Mesendoderm (in vitro differentiated cells): ENCODE measurements around the gene CCL21.
"Not testable (repeated sequence)": the region's sequence is repeated elsewhere in the genome, so short reads cannot be mapped to it uniquely, and the experiment has no call there.

Source experiments
- DNase-seq: peaks from one replicate; pipeline ENCODE4 v3.0.0; 2013
- H2AK5ac ChIP-seq: 2 replicates; pipeline ENCODE4 v1.6.1; 2013; ENCODE audit warnings: low read length, inconsistent platforms
- H2BK120ac ChIP-seq: 2 replicates; pipeline ENCODE4 v1.6.1; 2013; ENCODE audit warnings: low read depth, mild to moderate bottlenecking, low read length, moderate library complexity, mixed read lengths
- H2BK15ac ChIP-seq: replicated peaks from 2 replicates; pipeline ENCODE4 v1.6.1; 2013; ENCODE audit warnings: low read depth, mild to moderate bottlenecking, moderate library complexity
- H2BK5ac ChIP-seq: 2 replicates; pipeline ENCODE4 v1.6.1; 2013; ENCODE audit warnings: low read length, inconsistent platforms
- H3K18ac ChIP-seq: 2 replicates; pipeline ENCODE4 v1.6.1; 2013; ENCODE audit warnings: mild to moderate bottlenecking, low read length, mixed read lengths
- H3K23ac ChIP-seq: one replicate; pipeline ENCODE4 v1.6.1; 2013; ENCODE audit warnings: low read length
- H3K27ac ChIP-seq: 2 replicates; pipeline ENCODE4 v1.5.1; 2013; ENCODE audit warnings: low read depth, mild to moderate bottlenecking, inconsistent platforms, low read length, moderate library complexity
- H3K27me3 ChIP-seq: 2 replicates; pipeline ENCODE4 v1.6.1; 2013; ENCODE audit warnings: low read length, control low read depth, mild to moderate bottlenecking, inconsistent platforms; ENCODE audit not compliant: insufficient read depth, poor library complexity
- H3K36me3 ChIP-seq: 2 replicates; pipeline ENCODE4 v1.6.1; 2013; ENCODE audit warnings: low read length, inconsistent platforms; ENCODE audit not compliant: control insufficient read depth, insufficient read depth
- H3K4ac ChIP-seq: one replicate; pipeline ENCODE4 v1.6.1; 2013; ENCODE audit warnings: low read depth, mild to moderate bottlenecking, low read length, moderate library complexity
- H3K4me1 ChIP-seq: 2 replicates; pipeline ENCODE4 v1.6.1; 2013; ENCODE audit warnings: low read depth, low read length, inconsistent platforms; ENCODE audit not compliant: control insufficient read depth
- H3K4me2 ChIP-seq: 2 replicates; pipeline ENCODE4 v1.6.1; 2013; ENCODE audit warnings: low read length
- H3K4me3 ChIP-seq: 2 replicates; pipeline ENCODE4 v1.5.1; 2013; ENCODE audit warnings: mild to moderate bottlenecking, low read length
- H3K56ac ChIP-seq: one replicate; pipeline ENCODE4 v1.6.1; 2013; ENCODE audit warnings: low read length
- H3K79me1 ChIP-seq: 2 replicates; pipeline ENCODE4 v1.6.1; 2013; ENCODE audit warnings: low read length, inconsistent platforms
- H3K79me2 ChIP-seq: 2 replicates; pipeline ENCODE4 v1.6.1; 2013; ENCODE audit warnings: mild to moderate bottlenecking, low read length; ENCODE audit not compliant: control insufficient read depth, insufficient read depth
- H3K9ac ChIP-seq: 2 replicates; pipeline ENCODE4 v1.6.1; 2013; ENCODE audit warnings: low read length, inconsistent platforms
- H4K5ac ChIP-seq: one replicate; pipeline ENCODE4 v1.6.1; 2013; ENCODE audit warnings: low read length
- H4K8ac ChIP-seq: one replicate; pipeline ENCODE4 v1.6.1; 2013; ENCODE audit warnings: low read depth, mild to moderate bottlenecking, control low read depth, low read length, moderate library complexity
- WGBS: extraction: QIAGEN DNeasy Blood & Tissue Kit; methylation state at CpG from one replicate; pipeline ENCODE4 v1.1.7; 2013; ENCODE audit warnings: low lambda C conversion rate, missing lambda C conversion rate; ENCODE audit not compliant: insufficient coverage; ENCODE audit errors: extremely low coverage; 5-methylcytosine and 5-hydroxymethylcytosine counted together

CCL21 gene

DNA sequence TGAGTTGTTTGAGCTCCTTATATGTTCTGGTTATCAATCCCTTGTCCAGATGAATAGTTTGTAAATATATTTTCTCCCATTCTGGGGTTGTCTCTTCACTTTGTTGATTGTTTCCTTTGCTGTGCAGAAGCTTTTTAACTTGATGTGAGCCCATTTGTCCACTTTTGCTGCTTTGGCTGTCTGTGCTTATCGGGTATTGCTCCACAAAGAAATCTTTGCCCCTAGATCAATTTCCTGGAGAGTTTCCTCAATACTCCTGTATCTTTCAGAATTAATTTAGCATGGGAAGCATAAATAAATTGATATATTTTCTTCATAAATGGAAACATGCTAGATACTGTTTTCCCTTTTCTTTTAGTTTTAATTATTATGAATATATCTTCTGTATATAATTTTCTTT, 22.5 kb upstream of the CCL21 start:
- Histone ChIP-seq H3K9ac (no peak overlapping the region), H4K8ac (no peak overlapping the region), H2BK5ac (no peak overlapping the region), H3K79me1 (no peaks in the 10 kb centered on the region), H2AK5ac (no peak overlapping the region), H3K18ac (no peak overlapping the region), H3K56ac (no peak overlapping the region), H3K23ac (no peak overlapping the region), H3K4me1 (no peaks in the 10 kb centered on the region), H3K36me3 (no peaks in the 10 kb centered on the region), H2BK15ac (no peak overlapping the region), H3K4ac (no peak overlapping the region), H4K5ac (no peak overlapping the region), H3K27ac (no peak overlapping the region), H3K4me3 (no peak overlapping the region), H3K27me3 (no peaks in the 10 kb centered on the region), H3K79me2 (no peaks in the 10 kb centered on the region), H2BK120ac (no peak overlapping the region), H3K4me2 (no peak overlapping the region)
- no peak for DNase-seq
- no CpG with 5 or more reads among the region's 1 CpG for WGBS

DNA sequence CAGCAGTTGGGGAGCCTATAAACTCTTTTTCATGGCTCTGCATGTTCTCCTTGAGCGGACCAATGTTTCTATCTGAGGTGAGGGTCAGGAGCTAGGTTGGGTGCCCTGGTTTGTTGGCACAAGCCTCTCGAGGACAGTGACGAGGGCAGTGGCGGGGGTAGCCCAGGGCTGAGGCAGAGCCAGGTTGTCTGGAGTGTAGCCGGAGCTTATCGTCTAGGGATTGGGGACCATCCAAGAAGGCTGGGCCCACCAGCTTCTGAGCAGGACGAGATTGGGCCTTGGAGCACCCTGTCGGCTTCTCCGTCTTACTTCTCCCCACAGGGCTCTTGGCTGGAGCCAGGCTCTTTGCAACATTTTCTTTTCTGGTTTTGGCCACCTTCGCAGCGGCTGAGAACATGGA, 13.2 kb upstream of the CCL21 start:
- Histone ChIP-seq H3K9ac (no peak overlapping the region), H3K4me3 (no peak overlapping the region), H3K79me2 (no peaks in the 10 kb centered on the region), H3K23ac (no peak overlapping the region), H4K8ac (no peak overlapping the region), H3K79me1 (no peaks in the 10 kb centered on the region), H2BK120ac (no peak overlapping the region), H3K4me1 (no peaks in the 10 kb centered on the region), H2BK5ac (no peak overlapping the region), H3K4ac (no peak overlapping the region), H2BK15ac (no peak overlapping the region), H3K27me3 (no peaks in the 10 kb centered on the region), H3K4me2 (no peak overlapping the region), H4K5ac (no peak overlapping the region), H3K36me3 (no peaks in the 10 kb centered on the region), H3K18ac (no peak overlapping the region), H3K56ac (no peak overlapping the region), H2AK5ac (no peak overlapping the region), H3K27ac (no peak overlapping the region)
- WGBS: no CpG with 5 or more reads among the region's 11 CpGs
- no peak for DNase-seq

DNA sequence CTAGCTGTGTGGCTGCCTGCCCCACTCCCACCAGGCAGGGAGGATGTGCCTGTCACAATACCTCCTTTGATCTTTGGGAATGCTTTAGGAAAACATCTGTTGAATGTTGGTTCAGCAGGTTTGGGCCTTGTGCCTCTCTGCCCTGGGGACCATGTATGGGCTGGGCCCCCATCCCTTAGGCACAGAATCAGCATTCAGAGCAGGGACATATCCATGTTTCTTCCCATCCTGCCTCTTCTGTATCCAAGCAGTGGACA, 9.8 kb upstream of the CCL21 start:
- not testable (repeated sequence) for H3K36me3 ChIP-seq, H4K8ac ChIP-seq

DNA sequence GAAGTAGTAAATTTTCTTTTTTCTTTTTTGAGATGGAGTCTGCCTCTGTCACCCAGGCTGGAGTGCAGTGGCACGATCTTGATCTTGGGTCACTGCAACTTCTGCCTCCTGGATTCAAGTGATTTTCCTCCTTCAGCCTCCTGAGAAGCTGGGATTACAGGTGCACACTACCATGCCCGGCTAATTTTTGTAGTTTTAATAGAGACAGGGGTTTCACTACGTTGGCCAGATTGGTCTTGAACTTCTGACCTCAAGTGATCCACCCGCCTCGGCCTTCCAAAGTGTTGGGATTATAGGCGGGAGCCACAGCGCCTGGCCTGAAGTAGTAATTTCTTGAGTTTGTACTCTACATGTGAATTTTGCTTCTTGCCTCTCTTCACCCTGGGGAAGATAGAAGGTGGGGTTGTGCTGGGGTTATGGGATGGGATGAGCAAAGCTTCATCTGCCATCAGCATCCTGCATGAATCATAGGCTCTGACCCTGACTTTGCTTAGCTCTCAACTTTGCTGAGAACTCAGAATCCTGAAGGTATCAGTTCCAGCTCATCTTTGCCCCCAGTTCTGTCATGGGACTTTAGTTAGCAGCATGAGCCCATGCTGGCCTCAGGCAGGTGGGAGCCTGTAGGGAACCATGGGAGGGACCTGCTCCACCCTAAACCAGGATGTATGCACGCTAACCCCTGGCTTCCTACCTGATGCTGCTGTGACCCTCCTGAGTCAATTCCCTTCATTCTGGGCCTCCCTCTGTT, 9.3 kb upstream of the CCL21 start:
- no peaks in the 10 kb centered on the region for H3K79me2 ChIP-seq
- no peak for DNase-seq
- H3K4me3 ChIP-seq: no peak overlapping the region
- no peaks in the 10 kb centered on the region for H3K4me1 ChIP-seq
- no peak overlapping the region for H3K23ac ChIP-seq
- H3K27me3 ChIP-seq: no peaks in the 10 kb centered on the region
- H2BK120ac ChIP-seq: no peak overlapping the region
- H3K4ac ChIP-seq: no peak overlapping the region
- H2BK15ac ChIP-seq: no peak overlapping the region
- H3K27ac ChIP-seq: no peak overlapping the region
- H4K5ac ChIP-seq: no peak overlapping the region
- H2AK5ac ChIP-seq: no peak overlapping the region
- H3K4me2 ChIP-seq: no peak overlapping the region
- no peak overlapping the region for H2BK5ac ChIP-seq
- no peaks in the 10 kb centered on the region for H3K36me3 ChIP-seq
- H3K79me1 ChIP-seq: no peaks in the 10 kb centered on the region
- no peak overlapping the region for H4K8ac ChIP-seq
- WGBS: no CpG with 5 or more reads among the region's 8 CpGs
- H3K56ac ChIP-seq: no peak overlapping the region
- no peak overlapping the region for H3K9ac ChIP-seq
- H3K18ac ChIP-seq: no peak overlapping the region

More for the DNA sequence above, 9.8 kb upstream of the CCL21 start:
- not testable (repeated sequence) for H3K79me1 ChIP-seq, H3K9ac ChIP-seq, H3K4me1 ChIP-seq, H2BK120ac ChIP-seq, H4K5ac ChIP-seq, DNase-seq, H3K79me2 ChIP-seq, H3K27me3 ChIP-seq, H3K4ac ChIP-seq, H3K56ac ChIP-seq, H2BK15ac ChIP-seq, H3K23ac ChIP-seq, H3K4me2 ChIP-seq, H3K18ac ChIP-seq, H3K4me3 ChIP-seq, H3K27ac ChIP-seq, H2AK5ac ChIP-seq, H2BK5ac ChIP-seq

DNA sequence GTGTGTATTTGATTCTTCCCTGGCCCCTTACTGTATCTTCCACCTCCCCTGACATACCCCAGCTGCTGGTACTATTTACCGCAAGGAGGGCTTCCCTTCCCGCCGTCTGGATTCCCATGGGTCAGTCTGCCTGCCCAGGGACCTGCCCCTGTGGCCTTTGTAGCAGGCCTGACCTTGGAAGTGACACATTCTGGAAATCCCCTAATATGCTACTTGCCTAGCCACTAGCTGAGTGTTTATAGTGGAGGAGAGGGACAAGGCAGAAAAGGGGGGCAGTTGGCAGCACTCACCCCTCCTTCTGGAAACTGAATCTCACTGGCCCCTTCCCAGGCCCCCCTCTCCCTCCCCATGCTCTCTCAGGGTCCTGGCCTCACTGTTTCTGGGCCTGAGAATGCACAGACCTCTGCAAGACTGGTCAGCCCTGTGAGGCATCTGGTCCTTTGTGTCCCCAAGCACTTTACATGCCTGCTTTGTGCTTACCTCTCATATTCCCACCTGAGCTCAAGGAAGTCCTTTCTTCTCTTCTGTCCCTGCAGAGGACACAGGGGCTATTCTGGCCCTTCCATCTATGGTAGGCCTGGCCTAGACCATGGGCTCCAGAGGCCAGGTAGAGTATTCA, 8.2 kb upstream of the CCL21 start:
- no peak overlapping the region for H2BK15ac ChIP-seq
- H3K27ac ChIP-seq: no peak overlapping the region
- H3K79me1 ChIP-seq: no peaks in the 10 kb centered on the region
- H4K8ac ChIP-seq: no peak overlapping the region
- DNase-seq: no peak
- H3K56ac ChIP-seq: no peak overlapping the region
- H3K4me3 ChIP-seq: no peak overlapping the region
- no peak overlapping the region for H3K9ac ChIP-seq
- H3K4me1 ChIP-seq: no peaks in the 10 kb centered on the region
- no peaks in the 10 kb centered on the region for H3K27me3 ChIP-seq
- no peaks in the 10 kb centered on the region for H3K36me3 ChIP-seq
- no peak overlapping the region for H3K4ac ChIP-seq
- no peak overlapping the region for H2BK120ac ChIP-seq
- no peak overlapping the region for H3K4me2 ChIP-seq
- no peak overlapping the region for H4K5ac ChIP-seq
- H3K79me2 ChIP-seq: no peaks in the 10 kb centered on the region
- H2AK5ac ChIP-seq: no peak overlapping the region
- no peak overlapping the region for H2BK5ac ChIP-seq
- no peak overlapping the region for H3K18ac ChIP-seq
- no CpG with 5 or more reads among the region's 3 CpGs for WGBS
- H3K23ac ChIP-seq: no peak overlapping the region

DNA sequence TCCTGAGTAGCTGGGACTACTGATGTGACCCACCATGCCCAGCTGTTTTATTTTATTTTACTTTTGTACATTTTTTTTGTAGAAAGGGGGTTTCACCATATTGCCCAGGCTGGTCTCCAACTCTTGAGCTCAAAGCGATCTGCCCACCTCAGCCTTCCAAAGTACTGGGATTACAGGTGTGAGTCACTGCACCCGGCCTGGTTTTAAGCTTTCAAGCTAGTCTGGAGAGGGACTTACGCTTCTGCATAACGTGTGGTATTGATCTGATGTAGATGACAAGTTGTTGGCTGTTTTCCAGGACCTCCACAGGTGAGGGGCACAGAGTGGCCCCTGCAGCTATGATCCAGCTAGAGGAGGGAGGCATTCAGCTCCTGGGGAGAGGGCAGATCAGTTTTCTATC, 6.8 kb upstream of the CCL21 start:
- Histone ChIP-seq H3K27me3 (no peaks in the 10 kb centered on the region), H3K56ac (no peak overlapping the region), H3K4me1 (no peaks in the 10 kb centered on the region), H2BK120ac (no peak overlapping the region), H3K9ac (no peak overlapping the region), H3K36me3 (no peaks in the 10 kb centered on the region), H3K18ac (no peak overlapping the region), H3K27ac (no peak overlapping the region), H3K4ac (no peak overlapping the region), H3K79me2 (no peaks in the 10 kb centered on the region), H4K8ac (no peak overlapping the region), H4K5ac (no peak overlapping the region), H2BK15ac (no peak overlapping the region), H3K79me1 (no peaks in the 10 kb centered on the region), H3K4me2 (no peak overlapping the region), H2AK5ac (no peak overlapping the region), H3K23ac (no peak overlapping the region), H2BK5ac (no peak overlapping the region), H3K4me3 (no peak overlapping the region)
- no peak for DNase-seq
- no CpG with 5 or more reads among the region's 4 CpGs for WGBS
